ENCODE data around the gene CEPT1. TPM values are rescaled to one million over a fixed set of nuclear protein-coding genes. Genes with fewer than 3 reads are reported as not detected.

Gene CEPT1
- total RNA-seq, 1 donor from 2014 or later, result 26.9 TPM

- Histone ChIP-seq H3K27ac (ENCODE audit: low read depth, low read length) (no peak overlapping the region), H4K20me1 (ENCODE audit: insufficient read depth, low read length) (no peaks in the 10 kb centered on the region), H3K4me1 (ENCODE audit: insufficient read depth, low read length) (no peaks in the 10 kb centered on the region), H3K4me3 (ENCODE audit: insufficient read depth, low read depth, low read length) (no peak overlapping the region), H3K9ac (ENCODE audit: low read length) (no peak overlapping the region), H3K4me2 (ENCODE audit: low read length) (no peak overlapping the region), H3K79me2 (ENCODE audit: insufficient read depth, low read length) (no peaks in the 10 kb centered on the region), H3K36me3 (ENCODE audit: insufficient read depth, low read length) (no peaks in the 10 kb centered on the region), H3K9me3 (ENCODE audit: insufficient read depth, low read depth, low read length) (no peaks in the 10 kb centered on the region), H3K27me3 (ENCODE audit: insufficient read depth, low read length) (no peaks in the 10 kb centered on the region), H2AFZ (ENCODE audit: low read depth, low read length) (no peak overlapping the region)
- H3K4me3 Mint-ChIP-seq (ENCODE audit: unreplicated experiment), result no peak overlapping the region
- peaks cover 2% of the 10 kb centered on the region for H3K4me1 Mint-ChIP-seq (ENCODE audit: low read depth, unreplicated experiment)
- no peak for DNase-seq (ENCODE audit: low read depth)
- TF ChIP-seq, protein P1, sequence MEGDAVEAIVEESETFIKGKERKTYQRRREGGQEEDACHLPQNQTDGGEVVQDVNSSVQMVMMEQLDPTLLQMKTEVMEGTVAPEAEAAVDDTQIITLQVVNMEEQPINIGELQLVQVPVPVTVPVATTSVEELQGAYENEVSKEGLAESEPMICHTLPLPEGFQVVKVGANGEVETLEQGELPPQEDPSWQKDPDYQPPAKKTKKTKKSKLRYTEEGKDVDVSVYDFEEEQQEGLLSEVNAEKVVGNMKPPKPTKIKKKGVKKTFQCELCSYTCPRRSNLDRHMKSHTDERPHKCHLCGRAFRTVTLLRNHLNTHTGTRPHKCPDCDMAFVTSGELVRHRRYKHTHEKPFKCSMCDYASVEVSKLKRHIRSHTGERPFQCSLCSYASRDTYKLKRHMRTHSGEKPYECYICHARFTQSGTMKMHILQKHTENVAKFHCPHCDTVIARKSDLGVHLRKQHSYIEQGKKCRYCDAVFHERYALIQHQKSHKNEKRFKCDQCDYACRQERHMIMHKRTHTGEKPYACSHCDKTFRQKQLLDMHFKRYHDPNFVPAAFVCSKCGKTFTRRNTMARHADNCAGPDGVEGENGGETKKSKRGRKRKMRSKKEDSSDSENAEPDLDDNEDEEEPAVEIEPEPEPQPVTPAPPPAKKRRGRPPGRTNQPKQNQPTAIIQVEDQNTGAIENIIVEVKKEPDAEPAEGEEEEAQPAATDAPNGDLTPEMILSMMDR (IDR thresholded peaks at IDR 0.05; ENCODE audit: insufficient read depth, low read depth, low read length), result no peak
- TF ChIP-seq EZH2 (IDR thresholded peaks at IDR 0.05; ENCODE audit: insufficient read depth, low read length), result no peak
- H3K9me3 Mint-ChIP-seq (ENCODE audit: unreplicated experiment), result no peaks in the 10 kb centered on the region
- peaks cover 2% of the 10 kb centered on the region for H3K36me3 Mint-ChIP-seq (ENCODE audit: low read depth, unreplicated experiment)
- no peak for FAIRE-seq
- H3K27ac Mint-ChIP-seq (ENCODE audit: unreplicated experiment), result no peak overlapping the region
- H3K27me3 Mint-ChIP-seq (ENCODE audit: low read depth, unreplicated experiment), result no peaks in the 10 kb centered on the region
Observed at GRCh38 chr1:111164151-111164550, 24.1 kb downstream of the CEPT1 start.

DNA sequence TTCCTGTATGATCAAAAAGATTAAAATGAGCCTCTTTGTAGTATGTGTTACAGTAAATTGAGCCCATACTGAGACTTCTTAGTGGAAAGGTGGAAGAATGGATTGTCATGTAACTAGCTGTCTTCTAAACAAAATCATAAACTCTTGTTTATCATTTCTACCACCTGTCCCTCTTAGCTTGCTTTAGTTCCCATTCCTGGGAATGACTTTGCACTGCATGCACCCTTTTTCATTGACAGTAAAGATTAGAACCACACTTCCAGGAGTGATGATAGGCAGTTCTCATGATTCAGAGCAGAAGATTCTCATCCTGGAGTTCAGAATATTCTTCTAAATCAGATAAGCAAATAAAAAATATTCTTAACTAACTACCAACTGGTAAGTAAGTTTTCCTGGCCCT, 32.4 kb downstream of the CEPT1 start:
- Mint-ChIP-seq H3K36me3 (ENCODE audit: low read depth, unreplicated experiment) (peaks cover 2% of the 10 kb centered on the region), H3K27me3 (ENCODE audit: low read depth, unreplicated experiment) (no peaks in the 10 kb centered on the region), H3K27ac (ENCODE audit: unreplicated experiment) (no peak overlapping the region), H3K4me1 (ENCODE audit: low read depth, unreplicated experiment) (no peaks in the 10 kb centered on the region), H3K9me3 (ENCODE audit: unreplicated experiment) (no peaks in the 10 kb centered on the region), H3K4me3 (ENCODE audit: unreplicated experiment) (no peak overlapping the region)
- H4K20me1 ChIP-seq (ENCODE audit: insufficient read depth, low read length), result no peaks in the 10 kb centered on the region
- TF ChIP-seq, protein P1 (IDR thresholded peaks at IDR 0.05; ENCODE audit: insufficient read depth, low read depth, low read length), result no peak
- no peak for TF ChIP-seq EZH2 (IDR thresholded peaks at IDR 0.05; ENCODE audit: insufficient read depth, low read length)
- H3K9ac ChIP-seq (ENCODE audit: low read length), result no peak overlapping the region
- H3K4me2 ChIP-seq (ENCODE audit: low read length), result no peak overlapping the region
- H2AFZ ChIP-seq (ENCODE audit: low read depth, low read length), result no peak overlapping the region
- H3K79me2 ChIP-seq (ENCODE audit: insufficient read depth, low read length), result no peaks in the 10 kb centered on the region
- no peak overlapping the region for H3K4me3 ChIP-seq (ENCODE audit: insufficient read depth, low read depth, low read length)
- H3K9me3 ChIP-seq (ENCODE audit: insufficient read depth, low read depth, low read length), result no peaks in the 10 kb centered on the region
- H3K4me1 ChIP-seq (ENCODE audit: insufficient read depth, low read length), result no peaks in the 10 kb centered on the region
- no peaks in the 10 kb centered on the region for H3K27me3 ChIP-seq (ENCODE audit: insufficient read depth, low read length)
- H3K36me3 ChIP-seq (ENCODE audit: insufficient read depth, low read length), result peaks cover 7% of the 10 kb centered on the region
- DNase-seq (ENCODE audit: low read depth) (no peak), FAIRE-seq (no peak)
- no peak overlapping the region for H3K27ac ChIP-seq (ENCODE audit: low read depth, low read length)

GRCh38 chr1:111174070-111174469, 34.0 kb downstream of the CEPT1 start:
- H3K36me3 ChIP-seq (ENCODE audit: insufficient read depth, low read length), result peaks cover 7% of the 10 kb centered on the region

More at GRCh38 chr1:111174070-111174469, 34.0 kb downstream of the CEPT1 start:
- Histone ChIP-seq H3K79me2 (ENCODE audit: insufficient read depth, low read length) (no peaks in the 10 kb centered on the region), H3K4me2 (ENCODE audit: low read length) (no peak overlapping the region), H3K4me3 (ENCODE audit: insufficient read depth, low read depth, low read length) (no peak overlapping the region), H3K27ac (ENCODE audit: low read depth, low read length) (no peak overlapping the region), H3K4me1 (ENCODE audit: insufficient read depth, low read length) (no peaks in the 10 kb centered on the region), H3K9me3 (ENCODE audit: insufficient read depth, low read depth, low read length) (no peaks in the 10 kb centered on the region), H4K20me1 (ENCODE audit: insufficient read depth, low read length) (no peaks in the 10 kb centered on the region), H3K9ac (ENCODE audit: low read length) (no peak overlapping the region), H3K27me3 (ENCODE audit: insufficient read depth, low read length) (no peaks in the 10 kb centered on the region), H2AFZ (ENCODE audit: low read depth, low read length) (no peak overlapping the region)
- H3K27ac Mint-ChIP-seq (ENCODE audit: unreplicated experiment), result no peak overlapping the region
- no peaks in the 10 kb centered on the region for H3K4me1 Mint-ChIP-seq (ENCODE audit: low read depth, unreplicated experiment)
- H3K9me3 Mint-ChIP-seq (ENCODE audit: unreplicated experiment), result no peaks in the 10 kb centered on the region
- DNase-seq (ENCODE audit: low read depth), result no peak
- no peaks in the 10 kb centered on the region for H3K36me3 Mint-ChIP-seq (ENCODE audit: low read depth, unreplicated experiment)
- no peaks in the 10 kb centered on the region for H3K27me3 Mint-ChIP-seq (ENCODE audit: low read depth, unreplicated experiment)
- FAIRE-seq, result no peak
- TF ChIP-seq, protein P1 (IDR thresholded peaks at IDR 0.05; ENCODE audit: insufficient read depth, low read depth, low read length), result no peak
- TF ChIP-seq EZH2 (IDR thresholded peaks at IDR 0.05; ENCODE audit: insufficient read depth, low read length), result no peak
- no peak overlapping the region for H3K4me3 Mint-ChIP-seq (ENCODE audit: unreplicated experiment)

All from astrocyte (in vitro differentiated cells and primary cell).